Ishikawa (cell line): Measurements from ENCODE around the gene RAB10.
A peak's percentile ranks its signal among the peaks of the same experiment; 100 is the strongest.

Experiments used
- CREB1 ChIP-seq: IDR thresholded peaks from 2 replicates; pipeline ENCODE4 v1.6.1; 2012; ENCODE audit warnings: low read depth
- EP300 ChIP-seq: IDR thresholded peaks from 2 replicates; pipeline ENCODE4 v1.6.1; 2012; ENCODE audit warnings: borderline replicate concordance
- REST ChIP-seq: IDR thresholded peaks from 2 replicates; pipeline ENCODE4 v1.6.1; 2012; ENCODE audit warnings: low read depth, mild to moderate bottlenecking
- YY1 ChIP-seq: IDR thresholded peaks from 2 replicates; pipeline ENCODE4 v1.6.1; 2012; ENCODE audit warnings: low read depth
- ZBTB7A ChIP-seq: IDR thresholded peaks from 2 replicates; pipeline ENCODE4 v1.6.1; 2012; ENCODE audit warnings: low read depth

GRCh38 chr2:26033270-26033817 lies 540 bp upstream of the RAB10 start:
- no peak for TF ChIP-seq YY1
- TF ChIP-seq EP300: no peak
- no peak for TF ChIP-seq CREB1
- TF ChIP-seq ZBTB7A: peak; percentile 68; the same call in 1 of the 2 replicates
- no peak for TF ChIP-seq REST
